ENCODE data around the gene PGBD5. TPM values are rescaled to one million over a fixed set of nuclear protein-coding genes. Genes with fewer than 3 reads are reported as not detected.

PGBD5 gene
- total RNA-seq, 2 experiments from 2014 or later, result not detected

DNA sequence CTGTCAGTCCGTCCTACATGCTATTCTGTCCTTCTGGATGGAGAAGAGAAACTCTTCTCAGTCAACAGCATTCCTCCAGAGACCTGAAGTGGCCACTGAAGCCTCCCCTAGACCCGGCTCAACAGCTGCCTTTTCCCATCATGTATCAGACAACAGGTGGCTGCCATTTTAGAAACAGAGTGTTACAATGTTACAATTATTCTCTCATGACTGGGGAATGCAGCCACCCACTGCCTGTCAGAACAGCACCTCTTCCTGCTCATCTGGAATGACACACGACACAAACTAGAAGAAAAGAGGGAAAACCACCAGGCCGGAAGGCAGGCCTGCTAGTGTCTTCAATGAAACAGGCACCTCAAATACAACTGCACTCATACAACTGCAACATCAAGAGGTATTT, 105.3 kb downstream of the PGBD5 start:
- no peaks in the 10 kb centered on the region for H3K36me3 ChIP-seq (ENCODE audit: insufficient read depth, low read length)
- H2AFZ ChIP-seq (ENCODE audit: low read length), result no peak overlapping the region
- no peaks in the 10 kb centered on the region for H4K20me1 ChIP-seq (ENCODE audit: insufficient read depth, low read length)
- TF ChIP-seq EZH2phosphoT487 (IDR thresholded peaks at IDR 0.05; ENCODE audit: borderline replicate concordance, low read depth, low read length), result no peak
- TF ChIP-seq, protein P1, sequence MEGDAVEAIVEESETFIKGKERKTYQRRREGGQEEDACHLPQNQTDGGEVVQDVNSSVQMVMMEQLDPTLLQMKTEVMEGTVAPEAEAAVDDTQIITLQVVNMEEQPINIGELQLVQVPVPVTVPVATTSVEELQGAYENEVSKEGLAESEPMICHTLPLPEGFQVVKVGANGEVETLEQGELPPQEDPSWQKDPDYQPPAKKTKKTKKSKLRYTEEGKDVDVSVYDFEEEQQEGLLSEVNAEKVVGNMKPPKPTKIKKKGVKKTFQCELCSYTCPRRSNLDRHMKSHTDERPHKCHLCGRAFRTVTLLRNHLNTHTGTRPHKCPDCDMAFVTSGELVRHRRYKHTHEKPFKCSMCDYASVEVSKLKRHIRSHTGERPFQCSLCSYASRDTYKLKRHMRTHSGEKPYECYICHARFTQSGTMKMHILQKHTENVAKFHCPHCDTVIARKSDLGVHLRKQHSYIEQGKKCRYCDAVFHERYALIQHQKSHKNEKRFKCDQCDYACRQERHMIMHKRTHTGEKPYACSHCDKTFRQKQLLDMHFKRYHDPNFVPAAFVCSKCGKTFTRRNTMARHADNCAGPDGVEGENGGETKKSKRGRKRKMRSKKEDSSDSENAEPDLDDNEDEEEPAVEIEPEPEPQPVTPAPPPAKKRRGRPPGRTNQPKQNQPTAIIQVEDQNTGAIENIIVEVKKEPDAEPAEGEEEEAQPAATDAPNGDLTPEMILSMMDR (conservative IDR thresholded peaks at IDR 0.05; ENCODE audit: low read length), result no peak
- H3K4me1 ChIP-seq (ENCODE audit: insufficient read depth, low read length, poor library complexity, severe bottlenecking), result no peaks in the 10 kb centered on the region
- no peaks in the 10 kb centered on the region for H3K9me3 ChIP-seq (ENCODE audit: low read length)
- no peak overlapping the region for H3K4me3 ChIP-seq (ENCODE audit: low read depth, low read length, poor library complexity, severe bottlenecking)
- ChIA-PET POLR2A (no interaction called here), CTCF (ENCODE audit: unreplicated experiment) (no interaction called here)
- intact Hi-C loops (cut with micrococcal nuclease; ENCODE audit: unreplicated experiment), result no loop called here
- no peaks in the 10 kb centered on the region for H3K9me2 ChIP-seq (ENCODE audit: insufficient read depth, low read length)
- H3K4me2 ChIP-seq (ENCODE audit: low read length), result no peak overlapping the region
- no peak for DNase-seq (ENCODE audit: low spot score)
- BruUV-seq (replicated peaks), result no TSS peak
- no peaks in the 10 kb centered on the region for H3K79me2 ChIP-seq (ENCODE audit: insufficient read depth, low read depth, low read length)
- H3K27ac ChIP-seq (ENCODE audit: low read depth, low read length, poor library complexity, severe bottlenecking), result no peak overlapping the region

DNA sequence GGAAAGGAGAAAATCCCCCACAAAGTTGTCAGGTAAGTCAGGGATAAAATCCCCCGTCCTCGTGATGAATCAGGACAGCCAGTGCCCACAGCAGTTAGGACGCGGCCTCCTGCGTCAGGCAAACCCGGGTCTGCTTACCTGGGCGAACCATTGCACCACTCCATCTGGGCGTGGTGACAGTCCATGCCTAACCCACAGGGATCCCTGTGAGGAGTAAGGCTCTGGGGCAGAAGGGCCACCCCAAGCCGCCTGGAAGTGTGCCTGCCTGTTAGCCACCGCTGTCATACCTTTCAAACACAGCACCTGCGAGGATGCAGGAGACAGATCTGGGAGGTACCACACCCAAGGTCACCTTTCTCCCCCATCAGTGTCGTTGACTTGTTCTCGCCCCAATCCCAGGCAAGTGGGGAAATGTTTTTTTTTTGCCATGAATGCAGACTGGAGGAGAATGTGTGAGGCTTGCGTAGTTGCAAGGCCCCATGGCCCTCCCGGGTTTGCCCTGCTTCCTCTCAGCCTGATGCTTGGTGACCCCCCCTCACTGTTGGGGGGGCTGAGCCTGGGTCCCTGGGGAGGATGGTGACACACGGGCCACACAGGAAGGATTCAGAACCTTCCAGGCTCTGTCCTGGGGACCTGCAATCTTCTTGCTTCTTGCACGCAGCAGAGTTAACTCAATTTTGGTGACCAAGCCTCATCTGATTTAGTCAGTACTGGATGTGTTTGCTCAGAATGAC, 107.0 kb downstream of the PGBD5 start:
- Histone ChIP-seq H2AFZ (ENCODE audit: low read length) (no peak overlapping the region), H3K9me2 (ENCODE audit: insufficient read depth, low read length) (no peaks in the 10 kb centered on the region), H3K4me2 (ENCODE audit: low read length) (no peak overlapping the region), H3K9me3 (ENCODE audit: low read length) (no peaks in the 10 kb centered on the region), H3K4me3 (ENCODE audit: low read depth, low read length, poor library complexity, severe bottlenecking) (no peak overlapping the region), H3K27ac (ENCODE audit: low read depth, low read length, poor library complexity, severe bottlenecking) (no peak overlapping the region), H3K4me1 (ENCODE audit: insufficient read depth, low read length, poor library complexity, severe bottlenecking) (no peaks in the 10 kb centered on the region), H4K20me1 (ENCODE audit: insufficient read depth, low read length) (no peaks in the 10 kb centered on the region), H3K79me2 (ENCODE audit: insufficient read depth, low read depth, low read length) (no peaks in the 10 kb centered on the region), H3K36me3 (ENCODE audit: insufficient read depth, low read length) (no peaks in the 10 kb centered on the region)
- ChIA-PET CTCF (ENCODE audit: unreplicated experiment) (no interaction called here), POLR2A (no interaction called here)
- intact Hi-C loops (cut with micrococcal nuclease; ENCODE audit: unreplicated experiment), result loop anchor here (10.0 kb wide), 1 partner anchor 464 kb away; no protein-coding TSS in a partner anchor
- TF ChIP-seq, protein P1 (conservative IDR thresholded peaks at IDR 0.05; ENCODE audit: low read length), result no peak
- TF ChIP-seq EZH2phosphoT487 (IDR thresholded peaks at IDR 0.05; ENCODE audit: borderline replicate concordance, low read depth, low read length), result no peak
- DNase-seq (ENCODE audit: low spot score), result no peak
- no TSS peak for BruUV-seq (replicated peaks)

Measured in OCI-LY7 (cell line).